Stimulated activated naive CD8-positive, alpha-beta T cell treated with anti-CD3 and anti-CD28 coated beads, Interleukin-15, Interleukin-2, amounts not matched to agents 100 ng/mL and 50 ng/mL, for 24 hours (primary cell): Measurements from ENCODE around the gene KCNH2.
A peak's percentile ranks its signal among the peaks of the same experiment; 100 is the strongest.
"Not testable (repeated sequence)": the region's sequence is repeated elsewhere in the genome, so short reads cannot be mapped to it uniquely, and the experiment has no call there.

Experiments used
- H3K27ac Mint-ChIP-seq: one replicate; pipeline ENCODE4 v1.8.0; 2021; ENCODE audit warnings: mild to moderate bottlenecking, mixed read lengths
- H3K27me3 Mint-ChIP-seq: one replicate; pipeline ENCODE4 v1.8.0; 2021; ENCODE audit warnings: mixed read lengths
- H3K36me3 Mint-ChIP-seq: one replicate; pipeline ENCODE4 v1.8.0; 2021; ENCODE audit warnings: low read depth, mixed read lengths
- H3K4me1 Mint-ChIP-seq: one replicate; pipeline ENCODE4 v1.8.0; 2021; ENCODE audit warnings: low read depth, mixed read lengths
- H3K4me3 Mint-ChIP-seq: one replicate; pipeline ENCODE4 v1.8.0; 2021; ENCODE audit warnings: mild to moderate bottlenecking, mixed read lengths
- H3K9me3 Mint-ChIP-seq: one replicate; pipeline ENCODE4 v1.8.0; 2021; ENCODE audit warnings: mixed read lengths

KCNH2 gene

GRCh38 chr7:150978126-150978789 lies at the start of gene KCNH2:
TSS of gene KCNH2 (minus strand) at chr7:150978321. CDS start at chr7:150977913, 408 bp downstream.
- H3K4me3 Mint-ChIP-seq: peak within 1 kb of the TSS; percentile 78
- no peaks in the 10 kb centered on the region for H3K9me3 Mint-ChIP-seq
- peaks cover 26% of the 10 kb centered on the region for H3K4me1 Mint-ChIP-seq
- H3K27ac Mint-ChIP-seq: no peak within 1 kb of the TSS
- H3K27me3 Mint-ChIP-seq: peaks cover 54% of the 10 kb centered on the region
- no peaks in the 10 kb centered on the region for H3K36me3 Mint-ChIP-seq

- H3K4me1 Mint-ChIP-seq: peaks cover 26% of the 10 kb centered on the region
- peak overlapping the region; percentile 98 for H3K4me3 Mint-ChIP-seq
- H3K27me3 Mint-ChIP-seq, H3K9me3 Mint-ChIP-seq: not testable (repeated sequence)
- H3K27ac Mint-ChIP-seq: peak overlapping the region; percentile 94
- peaks cover 16% of the 10 kb centered on the region for H3K36me3 Mint-ChIP-seq
Measured at GRCh38 chr7:151027728-151028130, 49.6 kb upstream of the KCNH2 start.

GRCh38 chr7:151026771-151027727 lies 48.9 kb upstream of the KCNH2 start:
- Mint-ChIP-seq H3K36me3 (peaks cover 14% of the 10 kb centered on the region), H3K4me1 (peaks cover 26% of the 10 kb centered on the region), H3K4me3 (peak overlapping the region; percentile 98), H3K27ac (peak overlapping the region; percentile 94)
- H3K9me3 Mint-ChIP-seq, H3K27me3 Mint-ChIP-seq: not testable (repeated sequence)

GRCh38 chr7:151025924-151026671 lies 48.0 kb upstream of the KCNH2 start:
- peaks cover 5% of the 10 kb centered on the region for H3K27me3 Mint-ChIP-seq
- H3K4me3 Mint-ChIP-seq: no peak overlapping the region

GRCh38 chr7:151024435-151025056 lies 46.4 kb upstream of the KCNH2 start, which contains the start of gene ATG9B:
TSS of gene ATG9B (minus strand) at chr7:151024494. CDS start at chr7:151024423, 71 bp downstream.
- no peak within 1 kb of the TSS for H3K4me3 Mint-ChIP-seq
- H3K4me1 Mint-ChIP-seq: peaks cover 22% of the 10 kb centered on the region
- H3K9me3 Mint-ChIP-seq: no peaks in the 10 kb centered on the region
- H3K27ac Mint-ChIP-seq: no peak within 1 kb of the TSS
- H3K27me3 Mint-ChIP-seq: peaks cover 18% of the 10 kb centered on the region
- H3K36me3 Mint-ChIP-seq: peaks cover 7% of the 10 kb centered on the region

More at GRCh38 chr7:151025924-151026671, 48.0 kb upstream of the KCNH2 start:
- Mint-ChIP-seq H3K36me3 (peaks cover 11% of the 10 kb centered on the region), H3K27ac (peak overlapping the region; percentile 8), H3K4me1 (peaks cover 26% of the 10 kb centered on the region), H3K9me3 (no peaks in the 10 kb centered on the region)

GRCh38 chr7:151023232-151023631 lies 45.1 kb upstream of the KCNH2 start:
- no peaks in the 10 kb centered on the region for H3K9me3 Mint-ChIP-seq
- H3K27ac Mint-ChIP-seq: no peak overlapping the region
- H3K4me3 Mint-ChIP-seq: no peak overlapping the region
- H3K27me3 Mint-ChIP-seq: peaks cover 24% of the 10 kb centered on the region
- H3K4me1 Mint-ChIP-seq: peaks cover 20% of the 10 kb centered on the region
- H3K36me3 Mint-ChIP-seq: no peaks in the 10 kb centered on the region

- Mint-ChIP-seq H3K4me1 (peaks cover 33% of the 10 kb centered on the region), H3K36me3 (no peaks in the 10 kb centered on the region), H3K9me3 (no peaks in the 10 kb centered on the region), H3K4me3 (no peak overlapping the region), H3K27ac (no peak overlapping the region), H3K27me3 (peaks cover 26% of the 10 kb centered on the region)
Measured at GRCh38 chr7:151020231-151020630, 42.1 kb upstream of the KCNH2 start.

- H3K27ac Mint-ChIP-seq: peak overlapping the region; percentile 0
- no peaks in the 10 kb centered on the region for H3K36me3 Mint-ChIP-seq
- H3K9me3 Mint-ChIP-seq: no peaks in the 10 kb centered on the region
- H3K27me3 Mint-ChIP-seq: peaks cover 26% of the 10 kb centered on the region
- H3K4me1 Mint-ChIP-seq: peaks cover 44% of the 10 kb centered on the region
- peak overlapping the region; percentile 57 for H3K4me3 Mint-ChIP-seq
Measured at GRCh38 chr7:151019130-151019447, 41.0 kb upstream of the KCNH2 start.

- H3K9me3 Mint-ChIP-seq: no peaks in the 10 kb centered on the region
- H3K36me3 Mint-ChIP-seq: no peaks in the 10 kb centered on the region
- peaks cover 49% of the 10 kb centered on the region for H3K4me1 Mint-ChIP-seq
- H3K27ac Mint-ChIP-seq: peak overlapping the region; percentile 88
- peaks cover 26% of the 10 kb centered on the region for H3K27me3 Mint-ChIP-seq
- H3K4me3 Mint-ChIP-seq: peak overlapping the region; percentile 80
Measured at GRCh38 chr7:151018421-151019129, 40.5 kb upstream of the KCNH2 start.

GRCh38 chr7:151017953-151018420 lies 39.9 kb upstream of the KCNH2 start:
- H3K4me1 Mint-ChIP-seq: peaks cover 53% of the 10 kb centered on the region

GRCh38 chr7:151017370-151017952 lies 39.3 kb upstream of the KCNH2 start:
- Mint-ChIP-seq H3K36me3 (no peaks in the 10 kb centered on the region), H3K9me3 (no peaks in the 10 kb centered on the region), H3K4me1 (peaks cover 58% of the 10 kb centered on the region), H3K27ac (peak overlapping the region; percentile 88), H3K4me3 (peak overlapping the region; percentile 80), H3K27me3 (peaks cover 21% of the 10 kb centered on the region)

More at GRCh38 chr7:151017953-151018420, 39.9 kb upstream of the KCNH2 start:
- Mint-ChIP-seq H3K4me3 (peak overlapping the region; percentile 80), H3K36me3 (no peaks in the 10 kb centered on the region), H3K27me3 (peaks cover 24% of the 10 kb centered on the region), H3K27ac (peak overlapping the region; percentile 88), H3K9me3 (no peaks in the 10 kb centered on the region)

GRCh38 chr7:151016942-151017341 lies 38.8 kb upstream of the KCNH2 start:
- Mint-ChIP-seq H3K4me3 (peak overlapping the region; percentile 80), H3K36me3 (no peaks in the 10 kb centered on the region), H3K9me3 (no peaks in the 10 kb centered on the region), H3K27ac (no peak overlapping the region), H3K27me3 (peaks cover 21% of the 10 kb centered on the region), H3K4me1 (peaks cover 63% of the 10 kb centered on the region)

- H3K4me3 Mint-ChIP-seq: peak overlapping the region; percentile 27
- H3K27ac Mint-ChIP-seq: no peak overlapping the region
- no peaks in the 10 kb centered on the region for H3K36me3 Mint-ChIP-seq
- H3K4me1 Mint-ChIP-seq: peaks cover 68% of the 10 kb centered on the region
- H3K9me3 Mint-ChIP-seq: no peaks in the 10 kb centered on the region
- H3K27me3 Mint-ChIP-seq: peaks cover 21% of the 10 kb centered on the region
Measured at GRCh38 chr7:151016505-151016904, 38.4 kb upstream of the KCNH2 start.
